Hepatocyte (in vitro differentiated cells): ENCODE data around the gene HAAO. TPM values are rescaled to one million over a fixed set of nuclear protein-coding genes. Genes with fewer than 3 reads are reported as not detected.
A peak's percentile ranks its signal among the peaks of the same experiment; 100 is the strongest.

ENCODE experiments used
- DNase-seq: peaks from one replicate; pipeline ENCODE4 v3.0.0-alpha.2; 2016; ENCODE audit warnings: low spot score
- H2AFZ ChIP-seq: fragments of 200-600 bp; sonication (generic); 2 replicates; pipeline ENCODE4 v1.6.0; 2016; ENCODE audit warnings: antibody characterized with exemption, mild to moderate bottlenecking
- H3K27ac ChIP-seq: fragments of 200-600 bp; sonication (generic); 2 replicates; pipeline ENCODE4 v1.5.1; 2016; ENCODE audit warnings: mild to moderate bottlenecking
- H3K27me3 ChIP-seq: fragments of 200-600 bp; sonication (generic); 2 replicates; pipeline ENCODE4 v1.6.1; 2016
- H3K36me3 ChIP-seq: fragments of 200-600 bp; sonication (generic); replicated peaks from 2 replicates; pipeline ENCODE4 v1.5.1; 2016; ENCODE audit warnings: low read depth; ENCODE audit not compliant: insufficient read depth
- H3K4me1 ChIP-seq: fragments of 200-600 bp; sonication (generic); 2 replicates; pipeline ENCODE4 v1.5.1; 2016; ENCODE audit warnings: mild to moderate bottlenecking, moderate library complexity; ENCODE audit not compliant: insufficient read depth
- H3K4me2 ChIP-seq: fragments of 200-600 bp; sonication (generic); 2 replicates; pipeline ENCODE4 v1.6.0; 2016
- H3K4me3 ChIP-seq: fragments of 200-600 bp; sonication (generic); 2 replicates; pipeline ENCODE4 v1.5.1; 2016; ENCODE audit warnings: mild to moderate bottlenecking
- H3K79me2 ChIP-seq: fragments of 200-600 bp; sonication (generic); 2 replicates; pipeline ENCODE4 v1.6.0; 2017; ENCODE audit warnings: mild to moderate bottlenecking
- H3K9me2 ChIP-seq: fragments of 200-600 bp; sonication (generic); replicated peaks from 2 replicates; pipeline ENCODE4 v1.6.0; 2017; ENCODE audit warnings: mild to moderate bottlenecking; ENCODE audit not compliant: insufficient read depth
- H3K9me3 ChIP-seq: fragments of 200-600 bp; sonication (generic); 2 replicates; pipeline ENCODE4 v1.5.1; 2016; ENCODE audit warnings: low read depth, mild to moderate bottlenecking
- H4K20me1 ChIP-seq: fragments of 200-600 bp; sonication (generic); 2 replicates; pipeline ENCODE4 v1.6.0; 2016; ENCODE audit warnings: mild to moderate bottlenecking; ENCODE audit not compliant: insufficient read depth, poor library complexity, severe bottlenecking
- CTCF ChIP-seq: fragments of 200-600 bp; sonication (generic); IDR thresholded peaks from 2 replicates; pipeline ENCODE4 v1.5.1; 2016; ENCODE audit warnings: antibody characterized with exemption, mild to moderate bottlenecking; ENCODE audit not compliant: poor library complexity
- EZH2 ChIP-seq: fragments of 200-600 bp; sonication (generic); IDR thresholded peaks from 2 replicates; pipeline ENCODE4 v1.6.1; 2016; ENCODE audit warnings: antibody characterized with exemption, mild to moderate bottlenecking, borderline replicate concordance
- EZH2phosphoT487 ChIP-seq: fragments of 200-600 bp; sonication (generic); IDR thresholded peaks from one replicate; pipeline ENCODE4 v1.6.1; 2018; ENCODE audit warnings: antibody characterized with exemption, mild to moderate bottlenecking, low read depth, moderate library complexity; ENCODE audit not compliant: unreplicated experiment, severe bottlenecking
- WGBS: methylation state at CpG from one replicate; pipeline ENCODE4 v1.1.6; 2016; ENCODE audit warnings: low lambda C conversion rate; ENCODE audit errors: missing lambda C conversion rate; 5-methylcytosine and 5-hydroxymethylcytosine counted together
- polyA plus RNA-seq: library from polyadenylated mRNA; unstranded; fragments of >200 nt; fragmentation: Nextera tagmentation; extraction: Ambion mirVana; gene quantifications from 2 replicates; pipeline ENCODE4 v1.2.1, GENCODE V29; 2016
- total RNA-seq: library from RNA; depleted of rRNA; stranded (reverse); fragments of >200 nt; gene quantifications from 2 replicates; pipeline ENCODE4 v1.2.3, GENCODE V29; 2014

HAAO gene
- total and polyA plus RNA-seq, 2 experiments from 2014 or later, result 22.0 to 35.4 TPM

- Histone ChIP-seq H3K4me1 (peaks cover 9% of the 10 kb centered on the region), H4K20me1 (no peaks in the 10 kb centered on the region), H3K9me3 (no peaks in the 10 kb centered on the region), H3K79me2 (no peaks in the 10 kb centered on the region), H3K27ac (no peak overlapping the region), H3K27me3 (no peaks in the 10 kb centered on the region), H3K4me2 (no peak overlapping the region), H2AFZ (no peak overlapping the region), H3K36me3 (no peaks in the 10 kb centered on the region), H3K4me3 (no peak overlapping the region), H3K9me2 (no peaks in the 10 kb centered on the region)
- TF ChIP-seq EZH2, result no peak
- TF ChIP-seq EZH2phosphoT487, result no peak
- TF ChIP-seq CTCF, result no peak
- 83% methylated on average over 1 of the region's 1 CpG for WGBS
- DNase-seq, result peak; percentile 7
Measured at GRCh38 chr2:42781181-42781580, 11.2 kb downstream of the HAAO start.

GRCh38 chr2:42777883-42778805, 14.2 kb downstream of the HAAO start:
- Histone ChIP-seq H3K36me3 (no peaks in the 10 kb centered on the region), H3K27me3 (no peaks in the 10 kb centered on the region), H2AFZ (no peak overlapping the region), H3K9me2 (no peaks in the 10 kb centered on the region), H3K4me1 (no peaks in the 10 kb centered on the region), H3K4me3 (no peak overlapping the region), H3K27ac (no peak overlapping the region), H3K4me2 (no peak overlapping the region), H3K79me2 (no peaks in the 10 kb centered on the region), H4K20me1 (no peaks in the 10 kb centered on the region), H3K9me3 (no peaks in the 10 kb centered on the region)
- DNase-seq, result no peak
- TF ChIP-seq CTCF (no peak), EZH2phosphoT487 (no peak), EZH2 (no peak)
- WGBS, result 96% methylated on average over 3 of the region's 3 CpGs

GRCh38 chr2:42775810-42776209, 16.6 kb downstream of the HAAO start:
- Histone ChIP-seq H3K36me3 (no peaks in the 10 kb centered on the region), H3K79me2 (no peaks in the 10 kb centered on the region), H3K27me3 (no peaks in the 10 kb centered on the region), H3K4me2 (no peak overlapping the region), H3K27ac (no peak overlapping the region), H3K9me3 (no peaks in the 10 kb centered on the region), H3K9me2 (no peaks in the 10 kb centered on the region), H3K4me1 (no peaks in the 10 kb centered on the region), H4K20me1 (no peaks in the 10 kb centered on the region), H3K4me3 (no peak overlapping the region), H2AFZ (no peak overlapping the region)
- 79% methylated on average over 3 of the region's 3 CpGs for WGBS
- DNase-seq, result no peak
- TF ChIP-seq CTCF (no peak), EZH2 (no peak), EZH2phosphoT487 (no peak)
